Prostate gland (tissue), 2 donors: ENCODE data around the gene ZMYM4. TPM values are rescaled to one million over a fixed set of nuclear protein-coding genes. Genes with fewer than 3 reads are reported as not detected.

Source experiments
- DNase-seq: peaks from one replicate; pipeline ENCODE4 v3.0.0-alpha.2; 2019; ENCODE audit warnings: low spot score
- H3K27ac ChIP-seq, 2 donors: fragments of 200-600 bp; sonication (generic); 2 replicates each; pipeline ENCODE4 v1.5.1; 2017 to 2019
- H3K27me3 ChIP-seq: fragments of 200-600 bp; sonication (generic); replicated peaks from 2 replicates; pipeline ENCODE4 v1.5.1; 2019; ENCODE audit not compliant: insufficient read depth
- H3K36me3 ChIP-seq, 2 donors: fragments of 200-600 bp; sonication (generic); 1 replicate in 1 of 2; 2 replicates in 1 of 2; pipeline versions ENCODE4 v1.5.1 to v1.8.1; 2017 to 2019
- H3K4me1 ChIP-seq: fragments of 200-600 bp; sonication (generic); replicated peaks from 2 replicates; pipeline ENCODE4 v1.5.1; 2019
- H3K4me3 ChIP-seq, 2 donors: fragments of 200-600 bp; sonication (generic); 2 replicates each; pipeline ENCODE4 v1.5.1; 2017 to 2019
- H3K9me3 ChIP-seq: fragments of 200-600 bp; sonication (generic); 2 replicates; pipeline ENCODE4 v1.5.1; 2017
- POLR2A ChIP-seq: fragments of 450-650 bp; IDR thresholded peaks from one replicate; pipeline ENCODE4 v1.6.1; 2016; ENCODE audit warnings: antibody characterized with exemption, mild to moderate bottlenecking
- POLR2AphosphoS5 ChIP-seq: sonication (generic); formaldehyde crosslinking; IDR thresholded peaks from one replicate; pipeline ENCODE4 v1.6.1; 2017; ENCODE audit warnings: antibody characterized with exemption
- WGBS: methylation state at CpG from one replicate; pipeline ENCODE4 v1.1.5; 2018; 5-methylcytosine and 5-hydroxymethylcytosine counted together
- intact Hi-C: fragments of 100-400 bp; cut with DNase I; formaldehyde crosslinking; loops from one replicate; pipeline ENCODE4 v1.14.2; 2022
- small RNA-seq, 2 donors: library from RNA; depleted of rRNA; stranded (forward); fragments of <200 nt; gene quantifications; one replicate each; pipeline ENCODE3, GENCODE V24; 2016
- total RNA-seq, 2 donors: library from RNA; depleted of rRNA; stranded (reverse); fragments of >200 nt; gene quantifications; one replicate each; pipeline ENCODE4 v1.1.0, GENCODE V29; 2016
- TF ChIP-seq, protein P1 (sequence below), 4 experiments: fragments of 200-600 bp in 2 of 4; fragments of 450-650 bp in 2 of 4; sonication (generic) in 2 of 4; IDR thresholded peaks; 1 replicate in 3 of 4; 2 replicates in 1 of 4; pipeline ENCODE4 v1.5.1; 2016 to 2019; ENCODE audit warnings: antibody characterized with exemption in 4 of 4, mild to moderate bottlenecking in 2 of 4, moderate library complexity in 2 of 4

Gene ZMYM4
- total RNA-seq, 2 donors from 2014 or later, result 34.9 to 42.1 TPM

DNA sequence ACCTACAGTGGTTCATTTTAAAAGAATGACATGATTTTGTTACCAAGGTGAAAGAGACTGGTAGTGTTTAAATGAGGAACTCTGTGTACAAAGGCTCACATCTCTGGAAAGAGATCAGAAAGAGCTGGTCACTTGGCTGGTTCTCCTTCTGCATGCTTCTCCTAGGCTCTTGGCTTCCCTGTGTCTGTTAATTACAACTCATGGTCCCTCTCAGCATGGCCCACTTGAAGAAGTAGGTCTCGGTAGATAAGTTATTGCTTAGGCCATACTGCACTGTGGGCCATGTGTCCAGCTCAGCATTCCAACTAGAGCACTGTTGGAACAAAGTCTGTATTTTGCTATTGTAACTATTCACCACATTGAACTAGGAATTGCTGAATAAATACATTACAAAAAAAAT lies 197.6 kb downstream of the ZMYM4 start:
- DNase-seq, result no peak
- Histone ChIP-seq H3K27ac (no peak overlapping the region), H3K27me3 (no peaks in the 10 kb centered on the region), H3K36me3 (peaks cover 0 to 10% of the 10 kb centered on the region in 2 donors), H3K9me3 (no peaks in the 10 kb centered on the region), H3K4me1 (no peaks in the 10 kb centered on the region), H3K4me3 (no peak overlapping the region)
- intact Hi-C loops, result no loop called here
- TF ChIP-seq, protein P1, sequence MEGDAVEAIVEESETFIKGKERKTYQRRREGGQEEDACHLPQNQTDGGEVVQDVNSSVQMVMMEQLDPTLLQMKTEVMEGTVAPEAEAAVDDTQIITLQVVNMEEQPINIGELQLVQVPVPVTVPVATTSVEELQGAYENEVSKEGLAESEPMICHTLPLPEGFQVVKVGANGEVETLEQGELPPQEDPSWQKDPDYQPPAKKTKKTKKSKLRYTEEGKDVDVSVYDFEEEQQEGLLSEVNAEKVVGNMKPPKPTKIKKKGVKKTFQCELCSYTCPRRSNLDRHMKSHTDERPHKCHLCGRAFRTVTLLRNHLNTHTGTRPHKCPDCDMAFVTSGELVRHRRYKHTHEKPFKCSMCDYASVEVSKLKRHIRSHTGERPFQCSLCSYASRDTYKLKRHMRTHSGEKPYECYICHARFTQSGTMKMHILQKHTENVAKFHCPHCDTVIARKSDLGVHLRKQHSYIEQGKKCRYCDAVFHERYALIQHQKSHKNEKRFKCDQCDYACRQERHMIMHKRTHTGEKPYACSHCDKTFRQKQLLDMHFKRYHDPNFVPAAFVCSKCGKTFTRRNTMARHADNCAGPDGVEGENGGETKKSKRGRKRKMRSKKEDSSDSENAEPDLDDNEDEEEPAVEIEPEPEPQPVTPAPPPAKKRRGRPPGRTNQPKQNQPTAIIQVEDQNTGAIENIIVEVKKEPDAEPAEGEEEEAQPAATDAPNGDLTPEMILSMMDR (IDR thresholded peaks at IDR 0.05), result no peak
- no peak for TF ChIP-seq POLR2AphosphoS5
- TF ChIP-seq POLR2A, result no peak
- WGBS, result 76% methylated on average over 1 of the region's 1 CpG

DNA sequence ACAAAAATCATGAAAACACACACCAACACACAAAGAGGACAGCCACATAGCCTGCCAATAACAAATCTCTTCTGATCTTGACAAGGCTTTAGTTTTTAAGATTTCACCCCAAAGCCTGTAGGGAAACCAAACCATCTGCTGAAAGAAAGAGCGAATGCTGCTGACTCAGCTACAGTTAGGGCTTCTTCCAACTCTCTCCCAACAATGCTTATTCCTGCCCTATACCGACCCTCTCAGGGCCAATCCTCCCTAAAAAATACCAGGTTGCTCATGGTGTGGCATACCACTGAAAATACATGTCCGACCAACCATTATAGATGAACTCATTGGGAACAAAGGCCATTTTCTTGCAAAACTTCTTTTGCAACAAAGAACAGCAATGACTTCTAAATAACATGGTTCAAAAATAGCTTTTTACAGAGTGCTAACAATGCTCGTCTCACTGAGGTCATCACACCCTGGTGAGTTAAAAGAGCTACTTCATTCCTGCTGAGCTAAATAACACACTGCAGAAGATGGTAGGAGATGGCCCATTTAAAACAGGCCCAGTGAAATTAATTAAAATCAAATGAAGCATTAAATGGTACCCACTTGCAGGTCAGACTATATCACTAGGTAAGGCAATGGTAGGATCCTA lies 202.6 kb downstream of the ZMYM4 start:
- intact Hi-C loops, result no loop called here
- H3K4me3 ChIP-seq, result no peak overlapping the region
- WGBS, result 85% methylated on average over 4 of the region's 4 CpGs
- no peak for DNase-seq
- no peaks in the 10 kb centered on the region for H3K4me1 ChIP-seq
- H3K36me3 ChIP-seq, result no peaks in the 10 kb centered on the region
- no peaks in the 10 kb centered on the region for H3K9me3 ChIP-seq
- H3K27ac ChIP-seq, result no peak overlapping the region
- TF ChIP-seq POLR2A, result no peak
- TF ChIP-seq, protein P1 (IDR thresholded peaks at IDR 0.05), result no peak
- no peak for TF ChIP-seq POLR2AphosphoS5
- H3K27me3 ChIP-seq, result no peaks in the 10 kb centered on the region

Small RNA genes within 50 kb of the gene (small RNA-seq; reads per million reads assigned to genes)
- gene RF00091, result 0 reads per million in 2 donors

Other genes with a start within 250 kb of the ZMYM4 start
- gene ZMYM6, start 236.8 kb upstream of the ZMYM4 start, total RNA-seq, result 10 to 100 TPM in 1 of 2 donors, 1 to 10 TPM in 1; 8.0 to 19.5 TPM
- gene ZMYM1, start 189.3 kb upstream of the ZMYM4 start, total RNA-seq, result 10 to 100 TPM; 12.0 to 31.5 TPM
- 100 to 1,000 TPM; 178 to 311 TPM for gene SFPQ, start 75.6 kb upstream of the ZMYM4 start, total RNA-seq